Measurements from ENCODE around the gene PPP1R9A.
A peak's percentile ranks its signal among the peaks of the same experiment; 100 is the strongest.

Gene PPP1R9A

DNA sequence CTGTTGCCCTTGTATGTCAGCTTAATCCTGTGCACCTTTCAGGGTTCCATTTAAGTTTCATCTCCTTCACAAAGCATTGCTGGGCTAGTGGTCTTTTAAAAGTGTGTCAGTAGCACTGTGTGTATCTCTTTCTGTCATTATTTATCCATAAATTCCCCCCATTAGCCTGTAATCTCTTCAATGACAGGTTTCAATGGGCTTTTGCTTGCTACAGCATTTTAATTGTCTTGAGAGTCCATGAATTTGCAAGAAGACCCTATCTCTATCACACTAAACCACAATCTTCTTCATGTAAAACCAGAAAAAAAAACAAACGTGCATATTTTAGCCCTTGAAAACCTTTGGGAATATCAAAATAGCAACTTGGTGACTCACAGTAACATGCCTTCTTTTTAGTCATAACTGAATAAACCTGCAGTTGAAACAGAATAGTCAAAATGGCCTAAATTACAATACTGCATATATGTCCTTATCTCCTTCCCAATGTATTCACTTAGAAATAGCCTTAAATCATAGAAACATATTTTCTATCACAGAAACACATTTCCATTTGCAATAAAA lies 298.4 kb downstream of the PPP1R9A start:
- Mint-ChIP-seq H3K4me3 (no peak overlapping the region), H3K4me1 (no peaks in the 10 kb centered on the region), H3K9me3 (peaks cover 0 to 5% of the 10 kb centered on the region in 2 donors), H3K27ac (no peak overlapping the region), H3K27me3 (no peaks in the 10 kb centered on the region)
- DNase-seq: no peak
- no peak for ATAC-seq

DNA sequence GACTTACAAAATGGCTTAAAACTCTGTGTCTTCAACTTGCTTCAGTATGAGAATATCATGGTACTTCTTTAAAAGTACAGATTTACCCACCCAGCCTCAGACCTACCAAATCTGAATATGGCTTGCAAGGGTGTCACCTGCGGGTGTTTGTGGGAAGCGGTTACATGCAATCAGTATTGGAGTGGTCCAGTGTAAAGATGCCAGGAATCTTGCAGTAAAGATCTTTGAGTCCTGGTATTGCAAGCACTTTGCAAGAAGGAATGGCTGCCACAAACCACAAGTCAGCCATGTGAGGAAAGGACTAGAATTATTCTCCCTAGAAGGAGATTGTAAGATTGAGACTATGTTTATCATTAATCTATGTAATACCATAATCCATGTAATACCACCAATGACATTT lies 301.9 kb downstream of the PPP1R9A start:
- ATAC-seq (no peak), DNase-seq (no peak)
- Mint-ChIP-seq H3K9me3 (peaks cover 0 to 5% of the 10 kb centered on the region in 2 donors), H3K4me1 (no peaks in the 10 kb centered on the region), H3K27ac (no peak overlapping the region), H3K27me3 (no peaks in the 10 kb centered on the region), H3K4me3 (no peak overlapping the region)

DNA sequence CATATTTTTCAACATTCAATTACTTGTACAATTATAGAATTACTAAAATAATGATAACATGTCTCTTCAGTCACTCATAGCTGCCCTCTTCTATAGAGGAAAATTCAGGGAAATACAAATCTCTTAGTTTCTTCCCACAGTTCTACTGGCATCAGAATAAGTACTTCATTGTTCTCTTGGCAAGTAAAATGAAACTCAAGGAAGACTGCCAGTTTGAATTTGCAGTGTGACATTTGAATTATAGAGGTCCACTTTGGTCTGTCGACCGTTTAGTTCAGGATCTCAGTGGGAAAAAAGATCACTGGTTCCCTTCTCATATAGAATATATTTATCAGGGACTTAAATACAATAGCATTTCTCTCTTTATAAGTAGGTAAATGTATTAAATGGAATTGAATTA lies 302.4 kb downstream of the PPP1R9A start:
- DNase-seq: no peak
- H3K9me3 Mint-ChIP-seq: peaks cover 0 to 3% of the 10 kb centered on the region in 2 donors
- no peak overlapping the region for H3K4me3 Mint-ChIP-seq

DNA sequence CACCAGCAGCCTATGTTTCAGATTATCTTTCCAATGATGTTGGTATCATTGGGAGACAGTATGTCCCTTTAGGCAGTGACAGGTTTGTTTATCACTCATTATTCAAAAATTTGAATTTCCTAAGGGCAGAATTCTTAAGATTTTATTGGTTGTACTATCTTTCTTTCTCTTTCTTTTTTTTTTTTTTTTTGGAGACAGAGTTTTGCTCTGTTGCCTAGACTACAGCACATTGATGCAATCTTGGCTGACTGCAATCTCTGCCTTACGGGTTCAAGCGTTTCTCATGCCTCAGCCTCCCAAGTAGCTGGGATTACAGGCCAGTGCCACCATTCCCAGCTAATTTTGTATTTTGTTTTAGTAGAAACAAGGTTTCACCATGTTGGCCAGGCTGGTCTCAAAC lies 305.8 kb downstream of the PPP1R9A start:
- H3K27ac Mint-ChIP-seq: no peak overlapping the region
- H3K9me3 Mint-ChIP-seq: peaks cover 0 to 6% of the 10 kb centered on the region in 2 donors
- H3K4me1 Mint-ChIP-seq: no peaks in the 10 kb centered on the region
- DNase-seq: no peak
- no peaks in the 10 kb centered on the region for H3K27me3 Mint-ChIP-seq
- no peak overlapping the region for H3K4me3 Mint-ChIP-seq
- no peak for ATAC-seq

More for the DNA sequence above, 302.4 kb downstream of the PPP1R9A start:
- Mint-ChIP-seq H3K4me1 (no peaks in the 10 kb centered on the region), H3K27me3 (no peaks in the 10 kb centered on the region), H3K27ac (no peak overlapping the region)
- no peak for ATAC-seq

DNA sequence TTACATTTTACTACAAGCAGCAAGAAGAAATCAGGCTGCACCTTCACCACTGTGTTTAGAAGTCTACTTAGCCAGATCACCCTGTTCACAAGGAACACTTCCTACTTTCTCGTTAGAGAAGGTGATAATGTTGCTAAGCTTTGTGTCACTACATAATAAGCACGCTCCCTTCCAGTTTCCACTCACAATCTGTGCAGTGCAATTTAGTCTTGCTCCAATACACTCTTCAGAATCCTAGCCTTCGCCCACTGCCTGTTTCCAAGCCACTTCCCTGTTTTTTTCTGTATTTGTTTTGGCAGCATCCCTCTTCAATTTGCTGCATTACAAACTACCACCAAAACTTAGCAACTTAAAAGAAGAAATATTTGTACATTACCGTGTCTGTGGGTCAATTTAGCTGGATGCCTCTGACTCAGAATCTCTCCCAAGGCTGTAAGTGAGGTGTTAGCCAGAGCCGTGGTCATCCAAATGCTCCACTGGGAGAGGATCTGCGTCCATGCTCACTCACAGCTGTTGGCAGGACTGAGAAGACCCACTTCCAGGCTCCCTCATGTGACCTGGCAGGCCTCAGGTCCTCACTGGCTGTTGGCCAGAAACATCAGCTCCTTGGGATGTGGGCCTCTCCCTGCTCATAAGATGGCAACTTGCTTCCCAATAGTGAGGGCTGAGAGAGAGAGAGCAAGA lies 306.6 kb downstream of the PPP1R9A start:
- H3K27me3 Mint-ChIP-seq: no peaks in the 10 kb centered on the region
- H3K4me3 Mint-ChIP-seq: no peak overlapping the region
- no peak overlapping the region for H3K27ac Mint-ChIP-seq
- peaks cover 0 to 6% of the 10 kb centered on the region in 2 donors for H3K9me3 Mint-ChIP-seq
- no peak for DNase-seq
- no peaks in the 10 kb centered on the region for H3K4me1 Mint-ChIP-seq
- ATAC-seq: no peak

DNA sequence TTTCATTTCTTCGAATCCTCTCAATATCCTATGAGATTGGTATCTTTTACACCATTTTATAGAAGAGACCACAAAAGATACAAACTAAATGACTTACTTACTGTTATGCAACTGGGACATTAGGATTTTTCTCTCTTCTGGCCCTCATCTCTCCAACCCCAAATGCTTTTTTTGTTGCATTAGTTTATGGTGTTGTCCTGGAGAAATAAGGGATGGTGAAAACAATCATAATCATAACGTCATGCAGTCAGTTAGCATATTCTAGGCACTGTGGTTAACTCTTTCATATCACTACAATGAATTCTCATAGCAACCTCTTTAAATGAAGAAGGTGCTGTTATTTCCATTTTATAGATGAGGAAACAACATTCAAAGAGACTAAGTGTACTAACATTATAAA lies 312.3 kb downstream of the PPP1R9A start:
- ATAC-seq: no peak
- H3K27me3 Mint-ChIP-seq: no peaks in the 10 kb centered on the region

DNA sequence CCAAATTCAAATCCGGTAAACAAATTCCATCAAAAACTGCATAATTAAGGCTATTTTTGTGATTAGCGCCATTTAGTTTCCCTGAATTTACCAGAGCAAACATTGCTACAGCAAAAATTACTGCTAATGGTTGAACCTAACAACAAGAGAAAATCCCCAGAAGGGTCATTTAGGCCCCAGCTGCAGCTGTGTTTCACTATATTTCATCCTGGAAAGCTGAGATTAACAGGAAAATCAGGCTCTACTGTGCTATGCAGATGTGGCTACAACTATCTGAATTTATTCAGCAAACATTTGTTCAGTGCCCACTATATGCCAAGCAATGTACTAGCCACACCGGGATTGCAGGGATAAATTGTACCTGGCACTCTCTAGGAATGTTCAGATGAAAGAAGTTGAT lies 312.9 kb downstream of the PPP1R9A start:
- H3K4me1 Mint-ChIP-seq: no peaks in the 10 kb centered on the region
- DNase-seq: no peak
- peaks cover 0 to 6% of the 10 kb centered on the region in 2 donors for H3K9me3 Mint-ChIP-seq
- no peak for ATAC-seq
- no peaks in the 10 kb centered on the region for H3K27me3 Mint-ChIP-seq
- no peak overlapping the region for H3K27ac Mint-ChIP-seq
- H3K4me3 Mint-ChIP-seq: no peak overlapping the region

More for the DNA sequence above, 312.3 kb downstream of the PPP1R9A start:
- no peak for DNase-seq
- Mint-ChIP-seq H3K4me3 (no peak overlapping the region), H3K9me3 (peaks cover 0 to 6% of the 10 kb centered on the region in 2 donors), H3K27ac (no peak overlapping the region), H3K4me1 (no peaks in the 10 kb centered on the region)

DNA sequence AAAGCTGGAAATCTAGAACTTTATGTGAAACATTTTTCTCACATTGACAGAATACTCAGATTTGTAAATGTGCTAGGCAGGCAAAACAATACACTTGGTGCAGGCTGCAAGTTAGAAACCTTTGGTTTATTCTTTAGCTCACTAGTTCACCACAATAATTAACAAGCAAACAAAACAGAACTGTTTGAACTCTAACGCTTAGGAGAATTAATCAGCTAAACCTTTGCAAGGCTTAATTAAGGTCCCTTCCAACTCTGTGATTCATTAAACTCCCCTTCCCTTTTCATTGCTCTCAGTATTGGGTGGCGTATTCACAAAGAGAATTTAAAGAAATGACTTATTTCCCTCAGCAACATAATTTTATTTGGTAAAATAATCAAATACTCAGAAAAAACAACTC lies 317.9 kb downstream of the PPP1R9A start:
- Mint-ChIP-seq H3K4me3 (no peak overlapping the region), H3K27me3 (peaks cover 7% of the 10 kb centered on the region), H3K9me3 (no peaks in the 10 kb centered on the region), H3K4me1 (no peaks in the 10 kb centered on the region), H3K27ac (no peak overlapping the region)
- ATAC-seq (no peak), DNase-seq (no peak)

DNA sequence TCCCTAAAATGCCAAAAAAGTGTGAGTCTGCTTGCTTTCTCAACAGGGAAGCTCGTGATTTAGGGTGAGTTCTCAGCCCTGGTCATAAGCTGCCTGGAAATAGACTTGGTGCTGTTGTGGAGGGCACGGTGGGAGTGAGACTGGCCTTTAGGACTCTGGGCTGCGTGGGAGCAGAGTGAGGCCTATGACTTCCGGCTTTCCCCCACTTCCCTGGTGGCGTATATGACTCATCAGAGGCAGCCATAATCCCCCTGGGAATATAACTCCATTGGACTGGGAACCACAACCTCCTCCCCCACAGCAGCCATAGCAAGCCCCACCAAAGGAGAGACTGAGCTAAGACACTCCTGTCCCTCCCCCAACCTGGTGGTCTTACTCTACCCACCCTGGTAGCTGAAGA lies 321.9 kb downstream of the PPP1R9A start:
- Mint-ChIP-seq H3K4me1 (no peaks in the 10 kb centered on the region), H3K27me3 (peaks cover 7% of the 10 kb centered on the region)
- no peak for ATAC-seq

DNA sequence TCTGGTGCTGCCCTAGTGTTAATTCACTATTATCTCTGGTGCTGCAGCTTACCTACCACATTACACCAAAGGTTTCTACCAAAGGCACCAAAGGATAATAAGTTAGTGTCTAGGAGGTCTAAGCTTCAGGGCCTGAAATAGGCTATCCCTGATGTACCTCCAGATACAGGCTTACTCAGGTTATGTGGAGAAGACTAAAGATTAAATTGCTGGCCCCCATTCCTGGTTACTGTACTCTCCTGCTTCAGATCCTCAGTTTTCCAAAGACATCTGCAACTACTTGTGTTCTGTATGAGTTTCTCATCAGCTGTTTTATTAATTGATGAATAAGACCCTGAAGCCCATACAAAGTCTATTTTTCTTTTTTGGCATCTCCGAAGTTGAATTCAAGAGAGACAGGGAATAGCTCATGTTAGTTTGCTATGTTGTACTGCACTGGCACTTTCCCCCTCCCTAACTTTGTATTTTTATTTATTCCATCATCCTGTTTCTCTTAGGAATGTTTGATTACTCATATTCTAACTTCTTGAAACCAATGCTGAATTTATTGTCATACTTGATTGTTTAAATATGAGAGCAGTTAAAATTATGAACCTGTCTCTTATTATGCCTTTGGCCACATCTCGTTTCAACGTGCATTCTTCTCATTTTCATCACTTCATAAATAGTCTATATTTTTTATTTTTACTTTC lies 331.0 kb downstream of the PPP1R9A start:
- H3K27me3 Mint-ChIP-seq: peaks cover 10% of the 10 kb centered on the region

More for the DNA sequence above, 321.9 kb downstream of the PPP1R9A start:
- Mint-ChIP-seq H3K4me3 (no peak overlapping the region), H3K27ac (peak overlapping the region in 1 of 2 donors; percentile 52), H3K9me3 (peaks cover 1 to 5% of the 10 kb centered on the region in 2 donors)
- DNase-seq: no peak

DNA sequence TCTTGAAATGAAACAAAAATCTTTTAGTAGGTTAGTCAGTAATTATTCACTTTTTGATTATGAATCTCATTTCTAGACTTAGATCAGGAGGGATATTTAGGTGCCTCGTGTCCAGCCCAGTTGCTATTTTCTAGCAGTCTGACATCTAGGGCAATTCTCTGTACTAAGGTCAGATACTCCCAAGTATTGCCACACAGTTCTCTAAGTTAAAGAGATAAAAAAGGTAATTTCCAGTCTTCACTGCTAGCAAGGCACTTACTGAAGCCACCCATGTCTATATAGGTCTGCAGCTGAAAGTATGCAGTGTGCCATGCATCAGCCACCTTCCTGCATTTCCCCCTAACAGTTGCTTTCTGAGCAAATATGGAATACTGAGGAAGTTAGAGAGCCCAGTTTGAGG lies 333.5 kb downstream of the PPP1R9A start:
- Mint-ChIP-seq H3K9me3 (no peaks in the 10 kb centered on the region), H3K4me3 (no peak overlapping the region), H3K27ac (no peak overlapping the region), H3K27me3 (peaks cover 16% of the 10 kb centered on the region), H3K4me1 (no peaks in the 10 kb centered on the region)
- ATAC-seq: no peak
- DNase-seq: no peak

More for the DNA sequence above, 331.0 kb downstream of the PPP1R9A start:
- ATAC-seq (no peak), DNase-seq (no peak)
- Mint-ChIP-seq H3K9me3 (peaks cover 0 to 11% of the 10 kb centered on the region in 2 donors), H3K4me1 (no peaks in the 10 kb centered on the region), H3K27ac (no peak overlapping the region), H3K4me3 (no peak overlapping the region)

DNA sequence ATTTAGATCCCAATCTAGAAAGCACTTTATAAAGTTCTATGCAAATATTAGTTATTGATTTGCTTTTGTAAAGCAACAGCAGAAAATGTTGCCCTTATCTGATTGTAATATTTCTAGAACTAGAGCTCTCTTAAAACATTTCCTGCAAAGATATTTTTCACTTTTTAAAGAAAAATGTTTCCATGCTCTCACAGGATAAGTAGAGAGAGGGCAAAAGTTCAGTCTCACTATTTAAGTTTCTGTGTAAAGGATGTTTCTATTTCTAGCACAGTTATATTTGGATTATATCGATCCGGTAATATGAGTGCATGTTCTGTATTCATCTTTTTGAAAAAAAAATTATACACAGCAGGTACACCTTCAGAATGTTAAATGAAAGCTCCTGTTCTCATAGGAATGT lies 334.9 kb downstream of the PPP1R9A start:
- DNase-seq (no peak), ATAC-seq (no peak)
- H3K4me1 Mint-ChIP-seq: no peaks in the 10 kb centered on the region
- no peak overlapping the region for H3K27ac Mint-ChIP-seq
- H3K9me3 Mint-ChIP-seq: no peaks in the 10 kb centered on the region
- peaks cover 16% of the 10 kb centered on the region for H3K27me3 Mint-ChIP-seq
- H3K4me3 Mint-ChIP-seq: no peak overlapping the region

DNA sequence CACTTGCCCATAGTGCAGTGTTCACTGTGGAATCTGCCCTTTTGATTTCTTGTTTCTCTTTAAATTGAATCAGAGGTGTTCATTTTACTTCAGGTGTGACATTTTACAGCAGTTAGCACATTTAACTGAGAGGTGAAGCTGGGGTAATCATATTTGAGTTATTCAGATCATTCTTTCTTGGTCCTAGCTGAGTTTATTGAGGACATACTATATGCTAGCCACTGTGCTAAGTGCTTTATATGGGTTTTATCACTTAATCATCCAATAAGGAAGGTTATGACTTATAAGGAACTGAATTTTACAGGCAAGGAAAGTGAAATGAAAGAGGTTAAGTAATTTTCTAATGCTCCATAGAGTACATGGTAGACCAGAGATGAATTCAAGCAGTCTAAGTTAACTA lies 337.2 kb downstream of the PPP1R9A start:
- no peak for ATAC-seq
- peaks cover 16% of the 10 kb centered on the region for H3K27me3 Mint-ChIP-seq
- no peak for DNase-seq
- H3K4me3 Mint-ChIP-seq: no peak overlapping the region
- no peak overlapping the region for H3K27ac Mint-ChIP-seq
- H3K4me1 Mint-ChIP-seq: no peaks in the 10 kb centered on the region
- H3K9me3 Mint-ChIP-seq: no peaks in the 10 kb centered on the region

DNA sequence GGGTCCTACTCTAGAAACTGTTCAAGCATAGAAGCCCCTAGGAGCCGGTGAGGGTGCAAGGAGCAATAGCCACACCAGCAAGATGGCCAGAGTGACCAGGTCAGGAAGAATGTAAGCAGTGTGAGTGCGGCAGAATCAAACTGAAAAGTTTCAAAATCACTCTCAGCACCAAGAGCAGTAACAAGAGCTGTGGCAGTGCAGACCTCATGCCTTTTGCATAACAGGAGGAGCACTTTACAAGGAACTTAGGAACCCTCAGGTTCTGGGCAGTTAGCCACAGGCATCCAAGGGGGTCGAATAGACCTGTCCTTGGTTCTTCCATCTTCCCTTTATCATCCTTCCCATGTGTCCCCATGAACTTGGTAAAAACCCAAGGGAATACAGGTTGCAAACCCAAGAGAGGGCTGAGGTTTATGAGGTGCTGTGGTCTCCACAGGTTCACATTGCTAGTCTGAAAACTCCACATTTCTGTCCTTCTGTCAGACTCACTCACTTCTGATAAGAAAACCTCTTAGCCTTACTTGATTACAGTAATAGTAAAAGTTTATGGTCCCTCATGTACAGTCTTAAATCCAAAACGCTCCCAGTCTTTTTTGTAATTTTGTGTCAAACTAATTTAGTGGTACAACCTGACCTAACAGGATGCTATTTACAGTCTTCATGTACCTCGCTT lies 338.6 kb downstream of the PPP1R9A start:
- Mint-ChIP-seq H3K27ac (no peak overlapping the region), H3K4me3 (no peak overlapping the region), H3K9me3 (no peaks in the 10 kb centered on the region), H3K27me3 (peaks cover 16% of the 10 kb centered on the region), H3K4me1 (no peaks in the 10 kb centered on the region)
- ATAC-seq: peak; percentile 45
- no peak for DNase-seq

DNA sequence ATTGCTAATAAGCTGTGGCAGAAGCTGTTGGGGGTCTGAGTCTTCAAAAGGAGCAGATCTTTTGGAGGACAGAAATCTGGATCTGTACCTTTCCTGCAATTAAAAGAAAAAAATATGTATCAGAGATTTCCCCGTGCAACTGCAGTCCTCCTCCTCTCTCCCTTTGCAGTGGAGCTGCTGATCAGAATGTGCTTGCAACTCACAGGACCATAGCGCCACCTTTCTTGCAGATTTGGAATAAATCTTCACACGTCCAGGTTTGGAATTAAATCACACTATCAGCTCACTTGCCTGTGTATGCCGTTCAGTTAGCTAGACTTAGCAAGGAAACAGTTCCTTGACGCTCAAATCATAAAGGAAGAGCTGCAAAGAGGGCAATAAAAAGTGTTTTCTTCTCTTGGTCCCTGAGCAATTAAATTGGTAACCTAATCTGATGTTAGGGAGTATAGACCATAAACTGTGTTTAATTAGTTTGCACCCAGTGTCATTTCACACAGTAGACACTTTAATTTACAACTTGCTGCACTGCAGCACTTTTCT lies 339.5 kb downstream of the PPP1R9A start:
- Mint-ChIP-seq H3K4me3 (no peak overlapping the region), H3K4me1 (no peaks in the 10 kb centered on the region), H3K9me3 (no peaks in the 10 kb centered on the region), H3K27ac (no peak overlapping the region), H3K27me3 (peaks cover 16% of the 10 kb centered on the region)
- peak; percentile 10 to 14 for DNase-seq
- peak; percentile 52 for ATAC-seq

All from stimulated activated naive CD8-positive, alpha-beta T cell treated with anti-CD3 and anti-CD28 coated beads, Interleukin-15, amount 100 ng/mL, for 72 hours (primary cell).